HUES6 (cell line): ENCODE measurements around the gene CACNB1.

Experiments used
- H3K27ac ChIP-seq: 2 replicates; pipeline ENCODE4 v1.7.0; 2013; ENCODE audit warnings: low read depth, mild to moderate bottlenecking, low read length, inconsistent platforms
- H3K27me3 ChIP-seq: 2 replicates; pipeline ENCODE4 v1.6.1; 2013; ENCODE audit warnings: low read length; ENCODE audit not compliant: control insufficient read depth, insufficient read depth
- H3K36me3 ChIP-seq: 2 replicates; pipeline ENCODE4 v1.6.1; 2013; ENCODE audit warnings: low read length; ENCODE audit not compliant: control insufficient read depth, insufficient read depth
- H3K4me1 ChIP-seq: 2 replicates; pipeline ENCODE4 v1.6.1; 2013; ENCODE audit warnings: low read length; ENCODE audit not compliant: control insufficient read depth, insufficient read depth
- H3K4me3 ChIP-seq: 2 replicates; pipeline ENCODE4 v1.5.1; 2013; ENCODE audit warnings: low read depth, low read length
- H3K9ac ChIP-seq: one replicate; pipeline ENCODE4 v1.6.1; 2013; ENCODE audit warnings: mild to moderate bottlenecking, low read length
- H3K9me3 ChIP-seq: 2 replicates; pipeline ENCODE4 v1.6.1; 2013; ENCODE audit warnings: low read depth, low read length; ENCODE audit not compliant: control insufficient read depth, insufficient read depth

CACNB1 gene

GRCh38 chr17:39197380-39198185 is at the start of gene CACNB1:
TSS of gene CACNB1 (minus strand) at chr17:39197669. CDS start at chr17:39197495, 174 bp downstream.
- peak within 1 kb of the TSS; percentile 66 for H3K4me3 ChIP-seq
- peaks cover 31% of the 10 kb centered on the region for H3K36me3 ChIP-seq
- H3K27ac ChIP-seq, result no peak within 1 kb of the TSS; the same call in 1 of the 2 replicates
- H3K4me1 ChIP-seq, result peaks cover 34% of the 10 kb centered on the region
- H3K27me3 ChIP-seq, result no peaks in the 10 kb centered on the region
- no peak within 1 kb of the TSS for H3K9ac ChIP-seq
- no peaks in the 10 kb centered on the region for H3K9me3 ChIP-seq

- no peak overlapping the region for H3K9ac ChIP-seq
- no peaks in the 10 kb centered on the region for H3K27me3 ChIP-seq
- no peak overlapping the region for H3K27ac ChIP-seq
- peaks cover 10% of the 10 kb centered on the region for H3K4me1 ChIP-seq
- H3K36me3 ChIP-seq, result no peaks in the 10 kb centered on the region
- no peak overlapping the region for H3K4me3 ChIP-seq
- H3K9me3 ChIP-seq, result no peaks in the 10 kb centered on the region
Observed at GRCh38 chr17:39246274-39246673, 48.8 kb upstream of the CACNB1 start.

- no peaks in the 10 kb centered on the region for H3K27me3 ChIP-seq
- no peak overlapping the region for H3K27ac ChIP-seq
- no peak overlapping the region for H3K4me3 ChIP-seq
- no peaks in the 10 kb centered on the region for H3K9me3 ChIP-seq
- peaks cover 10% of the 10 kb centered on the region for H3K4me1 ChIP-seq
- no peaks in the 10 kb centered on the region for H3K36me3 ChIP-seq
- no peak overlapping the region for H3K9ac ChIP-seq
Observed at GRCh38 chr17:39244600-39245570, 47.4 kb upstream of the CACNB1 start.

- H3K9ac ChIP-seq, result no peak overlapping the region
- no peak overlapping the region for H3K4me3 ChIP-seq
- H3K36me3 ChIP-seq, result no peaks in the 10 kb centered on the region
- H3K27me3 ChIP-seq, result no peaks in the 10 kb centered on the region
- H3K9me3 ChIP-seq, result no peaks in the 10 kb centered on the region
- no peak overlapping the region for H3K27ac ChIP-seq
- H3K4me1 ChIP-seq, result peaks cover 10% of the 10 kb centered on the region
Observed at GRCh38 chr17:39244016-39244599, 46.6 kb upstream of the CACNB1 start.

GRCh38 chr17:39243155-39243554 is 45.7 kb upstream of the CACNB1 start:
- H3K27me3 ChIP-seq, result 0 out of 2 replicates have a peak, but pooled peaks cover 2% of the 10 kb centered on the region
- H3K36me3 ChIP-seq, result no peaks in the 10 kb centered on the region
- no peaks in the 10 kb centered on the region for H3K9me3 ChIP-seq
- no peak overlapping the region for H3K9ac ChIP-seq
- H3K4me3 ChIP-seq, result no peak overlapping the region
- peaks cover 10% of the 10 kb centered on the region for H3K4me1 ChIP-seq
- no peak overlapping the region for H3K27ac ChIP-seq

GRCh38 chr17:39240631-39241030 is 43.2 kb upstream of the CACNB1 start:
- Histone ChIP-seq H3K36me3 (no peaks in the 10 kb centered on the region), H3K27ac (no peak overlapping the region), H3K4me3 (no peak overlapping the region), H3K9ac (no peak overlapping the region), H3K27me3 (0 out of 2 replicates have a peak, but pooled peaks cover 2% of the 10 kb centered on the region), H3K9me3 (no peaks in the 10 kb centered on the region), H3K4me1 (peaks cover 10% of the 10 kb centered on the region)

- H3K4me1 ChIP-seq, result peaks cover 10% of the 10 kb centered on the region
- H3K4me3 ChIP-seq, result no peak overlapping the region
- H3K27ac ChIP-seq, result no peak overlapping the region
- no peaks in the 10 kb centered on the region for H3K36me3 ChIP-seq
- no peaks in the 10 kb centered on the region for H3K9me3 ChIP-seq
- H3K27me3 ChIP-seq, result 0 out of 2 replicates have a peak, but pooled peaks cover 2% of the 10 kb centered on the region
- H3K9ac ChIP-seq, result no peak overlapping the region
Observed at GRCh38 chr17:39239640-39240314, 42.3 kb upstream of the CACNB1 start.

GRCh38 chr17:39238311-39238972 is 41.0 kb upstream of the CACNB1 start:
- Histone ChIP-seq H3K9me3 (no peaks in the 10 kb centered on the region), H3K27ac (no peak overlapping the region), H3K4me3 (no peak overlapping the region), H3K4me1 (no peaks in the 10 kb centered on the region), H3K27me3 (0 out of 2 replicates have a peak, but pooled peaks cover 2% of the 10 kb centered on the region), H3K36me3 (no peaks in the 10 kb centered on the region), H3K9ac (no peak overlapping the region)

- H3K36me3 ChIP-seq, result no peaks in the 10 kb centered on the region
- no peak overlapping the region for H3K4me3 ChIP-seq
- 0 out of 2 replicates have a peak, but pooled peaks cover 2% of the 10 kb centered on the region for H3K27me3 ChIP-seq
- H3K9ac ChIP-seq, result no peak overlapping the region
- no peak overlapping the region for H3K27ac ChIP-seq
- H3K9me3 ChIP-seq, result no peaks in the 10 kb centered on the region
- H3K4me1 ChIP-seq, result no peaks in the 10 kb centered on the region
Observed at GRCh38 chr17:39237586-39237985, 40.1 kb upstream of the CACNB1 start.

- no peak overlapping the region for H3K27ac ChIP-seq
- H3K4me1 ChIP-seq, result peaks cover 3% of the 10 kb centered on the region; the same call in 1 of the 2 replicates
- H3K27me3 ChIP-seq, result 0 out of 2 replicates have a peak, but pooled peaks cover 2% of the 10 kb centered on the region
- no peaks in the 10 kb centered on the region for H3K36me3 ChIP-seq
- H3K9me3 ChIP-seq, result no peaks in the 10 kb centered on the region
- H3K9ac ChIP-seq, result no peak overlapping the region
- H3K4me3 ChIP-seq, result no peak overlapping the region
Observed at GRCh38 chr17:39236981-39237441, 39.5 kb upstream of the CACNB1 start.
